ENCODE measurements around the gene FBN3.

The FBN3 gene

GRCh38 chr19:8042900-8043299 lies 106.5 kb downstream of the FBN3 start:
- no peak overlapping the region for H3K14ac ChIP-seq (ENCODE audit: low read length)
- H2AK5ac ChIP-seq (ENCODE audit: low read depth, low read length) = no peak overlapping the region
- H3K4me2 ChIP-seq (ENCODE audit: insufficient read depth, low read length, poor library complexity, severe bottlenecking) = no peak overlapping the region
- H3K18ac ChIP-seq (ENCODE audit: low read length) = no peak overlapping the region
- no peak overlapping the region for H2AFZ ChIP-seq (ENCODE audit: low read length)
- H4K8ac ChIP-seq (ENCODE audit: low read depth, low read length) = no peak overlapping the region
- H4K91ac ChIP-seq (ENCODE audit: low read depth, low read length, poor library complexity) = no peak overlapping the region
- H3K27me3 ChIP-seq (ENCODE audit: control insufficient read depth in 3 of 3, insufficient read depth in 3 of 3, low read depth in 1 of 3, low read length in 3 of 3) = no peaks in the 10 kb centered on the region
- no peak overlapping the region for H2BK15ac ChIP-seq (ENCODE audit: low read length)
- H3K23ac ChIP-seq (ENCODE audit: low read depth, low read length, poor library complexity) = no peak overlapping the region
- H3K79me1 ChIP-seq (ENCODE audit: low read depth, low read length) = no peaks in the 10 kb centered on the region
- no peak overlapping the region for H2BK120ac ChIP-seq (ENCODE audit: low read depth, low read length)
- no peak overlapping the region for H2BK12ac ChIP-seq (ENCODE audit: low read length)
- H3K4ac ChIP-seq (ENCODE audit: low read length) = no peak overlapping the region
- no peak overlapping the region for H3K27ac ChIP-seq (replicated peaks; ENCODE audit: low read length)
- no peaks in the 10 kb centered on the region for H3K36me3 ChIP-seq (replicated peaks in 1 of 2; ENCODE audit: control insufficient read depth in 2 of 2, insufficient read depth in 2 of 2, low read length in 2 of 2)
- H2BK5ac ChIP-seq (ENCODE audit: low read length) = no peak overlapping the region
- DNase-seq (ENCODE audit: low spot score) = no peak
- no CpG with 5 or more reads among the region's 9 CpGs for WGBS, 2 donors (ENCODE audit: extremely low coverage in 2 of 2, insufficient read length in 2 of 2, insufficient replicate concordance in 1 of 2)
- H3K9me3 ChIP-seq (replicated peaks in 1 of 2; ENCODE audit: control insufficient read depth in 2 of 2, insufficient read depth in 1 of 2, low read depth in 1 of 2, low read length in 2 of 2) = no peaks in the 10 kb centered on the region
- peaks cover 0 to 1% of the 10 kb centered on the region in 2 donors for H3K4me1 ChIP-seq (ENCODE audit: control insufficient read depth in 2 of 2, insufficient read depth in 1 of 2, low read depth in 1 of 2, low read length in 2 of 2)
- H3K4me3 ChIP-seq (ENCODE audit: low read length in 2 of 2) = no peak overlapping the region
- no peak overlapping the region for H3K9ac ChIP-seq (ENCODE audit: low read depth, low read length, poor library complexity)

- Histone ChIP-seq H2AK5ac (ENCODE audit: low read depth, low read length) (peak overlapping the region; percentile 79), H2BK12ac (ENCODE audit: low read length) (peak overlapping the region; percentile 33), H3K14ac (ENCODE audit: low read length) (no peak overlapping the region), H4K8ac (ENCODE audit: low read depth, low read length) (no peak overlapping the region), H3K4me3 (ENCODE audit: low read length in 2 of 2) (no peak overlapping the region), H3K27ac (replicated peaks; ENCODE audit: low read length) (no peak overlapping the region), H3K79me1 (ENCODE audit: low read depth, low read length) (no peaks in the 10 kb centered on the region), H2BK15ac (ENCODE audit: low read length) (peak overlapping the region; percentile 8), H4K91ac (ENCODE audit: low read depth, low read length, poor library complexity) (no peak overlapping the region), H2AFZ (ENCODE audit: low read length) (no peak overlapping the region), H3K9me3 (replicated peaks in 1 of 2; ENCODE audit: control insufficient read depth in 2 of 2, insufficient read depth in 1 of 2, low read depth in 1 of 2, low read length in 2 of 2) (no peaks in the 10 kb centered on the region), H2BK5ac (ENCODE audit: low read length) (no peak overlapping the region), H3K27me3 (ENCODE audit: control insufficient read depth in 3 of 3, insufficient read depth in 3 of 3, low read depth in 1 of 3, low read length in 3 of 3) (no peaks in the 10 kb centered on the region), H3K4me2 (ENCODE audit: insufficient read depth, low read length, poor library complexity, severe bottlenecking) (no peak overlapping the region), H2BK120ac (ENCODE audit: low read depth, low read length) (no peak overlapping the region), H3K4ac (ENCODE audit: low read length) (no peak overlapping the region), H3K18ac (ENCODE audit: low read length) (peak overlapping the region; percentile 15), H3K9ac (ENCODE audit: low read depth, low read length, poor library complexity) (no peak overlapping the region), H3K4me1 (ENCODE audit: control insufficient read depth in 2 of 2, insufficient read depth in 1 of 2, low read depth in 1 of 2, low read length in 2 of 2) (peaks cover 0 to 1% of the 10 kb centered on the region in 2 donors), H3K36me3 (replicated peaks in 1 of 2; ENCODE audit: control insufficient read depth in 2 of 2, insufficient read depth in 2 of 2, low read length in 2 of 2) (no peaks in the 10 kb centered on the region), H3K23ac (ENCODE audit: low read depth, low read length, poor library complexity) (no peak overlapping the region)
- WGBS, 2 donors (ENCODE audit: extremely low coverage in 2 of 2, insufficient read length in 2 of 2, insufficient replicate concordance in 1 of 2) = no CpG with 5 or more reads among the region's 7 CpGs
- no peak for DNase-seq (ENCODE audit: low spot score)
These were observed 107.9 kb downstream of the FBN3 start for GRCh38 chr19:8041531-8041931.

DNA sequence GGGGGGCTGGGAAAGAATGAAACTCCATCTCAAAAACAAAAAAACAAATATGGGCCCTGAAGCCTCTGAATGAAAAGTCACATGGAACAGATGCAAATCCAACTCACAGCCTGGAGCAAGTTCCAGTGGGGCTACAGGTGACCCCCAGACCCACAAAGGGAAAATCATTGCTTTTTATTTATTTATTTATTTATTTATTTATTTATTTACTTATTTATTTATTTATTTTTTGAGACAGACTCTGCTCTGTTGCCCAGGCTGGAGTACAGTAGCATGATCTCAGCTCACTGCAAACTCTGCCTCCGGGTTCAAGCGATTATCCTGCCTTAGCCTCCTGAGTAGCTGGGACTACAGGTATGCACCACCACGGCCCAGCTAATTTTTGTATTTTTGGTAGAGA lies 110.2 kb downstream of the FBN3 start:
- H3K27ac ChIP-seq (replicated peaks; ENCODE audit: low read length) = no peak overlapping the region

DNA sequence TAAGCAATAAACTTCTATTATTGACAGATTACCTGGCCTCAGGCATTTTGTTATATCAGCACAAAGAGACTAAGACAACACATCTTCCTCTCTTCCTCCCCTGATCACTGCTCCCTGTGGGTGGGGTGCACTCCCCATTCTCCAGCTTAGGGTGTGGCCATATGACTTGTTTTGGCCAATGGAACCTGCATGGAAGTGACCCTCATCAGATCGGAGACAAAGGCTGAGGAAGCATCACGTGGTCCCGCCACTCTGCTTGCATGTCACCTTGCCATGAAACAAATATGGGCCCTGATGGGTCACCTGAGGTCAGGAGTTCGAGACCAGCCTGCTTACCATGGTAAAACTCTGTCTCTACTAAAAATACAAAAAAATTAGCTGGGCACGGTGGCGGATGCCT lies 110.6 kb downstream of the FBN3 start:
- Histone ChIP-seq H3K4ac (ENCODE audit: low read length) (no peak overlapping the region), H2BK5ac (ENCODE audit: low read length) (no peak overlapping the region), H2AFZ (ENCODE audit: low read length) (no peak overlapping the region), H3K79me1 (ENCODE audit: low read depth, low read length) (no peaks in the 10 kb centered on the region), H2BK15ac (ENCODE audit: low read length) (no peak overlapping the region), H3K4me1 (ENCODE audit: control insufficient read depth in 2 of 2, insufficient read depth in 1 of 2, low read depth in 1 of 2, low read length in 2 of 2) (peaks cover 0 to 5% of the 10 kb centered on the region in 2 donors), H4K91ac (ENCODE audit: low read depth, low read length, poor library complexity) (no peak overlapping the region), H3K27ac (replicated peaks; ENCODE audit: low read length) (no peak overlapping the region), H3K36me3 (replicated peaks in 1 of 2; ENCODE audit: control insufficient read depth in 2 of 2, insufficient read depth in 2 of 2, low read length in 2 of 2) (no peaks in the 10 kb centered on the region), H2BK12ac (ENCODE audit: low read length) (no peak overlapping the region), H4K8ac (ENCODE audit: low read depth, low read length) (no peak overlapping the region), H3K9me3 (replicated peaks in 1 of 2; ENCODE audit: control insufficient read depth in 2 of 2, insufficient read depth in 1 of 2, low read depth in 1 of 2, low read length in 2 of 2) (no peaks in the 10 kb centered on the region), H3K27me3 (ENCODE audit: control insufficient read depth in 3 of 3, insufficient read depth in 3 of 3, low read depth in 1 of 3, low read length in 3 of 3) (no peaks in the 10 kb centered on the region), H2AK5ac (ENCODE audit: low read depth, low read length) (no peak overlapping the region), H3K14ac (ENCODE audit: low read length) (no peak overlapping the region), H3K23ac (ENCODE audit: low read depth, low read length, poor library complexity) (no peak overlapping the region), H3K9ac (ENCODE audit: low read depth, low read length, poor library complexity) (no peak overlapping the region), H2BK120ac (ENCODE audit: low read depth, low read length) (no peak overlapping the region), H3K18ac (ENCODE audit: low read length) (no peak overlapping the region), H3K4me3 (ENCODE audit: low read length in 2 of 2) (no peak overlapping the region), H3K4me2 (ENCODE audit: insufficient read depth, low read length, poor library complexity, severe bottlenecking) (no peak overlapping the region)
- DNase-seq (ENCODE audit: low spot score) = no peak
- WGBS, 2 donors (ENCODE audit: extremely low coverage in 2 of 2, insufficient read length in 2 of 2, insufficient replicate concordance in 1 of 2) = no CpG with 5 or more reads among the region's 6 CpGs

More for the DNA sequence above, 110.2 kb downstream of the FBN3 start:
- Histone ChIP-seq H3K4me1 (ENCODE audit: control insufficient read depth in 2 of 2, insufficient read depth in 1 of 2, low read depth in 1 of 2, low read length in 2 of 2) (peaks cover 0 to 5% of the 10 kb centered on the region in 2 donors), H3K18ac (ENCODE audit: low read length) (no peak overlapping the region), H3K4ac (ENCODE audit: low read length) (no peak overlapping the region), H3K9me3 (replicated peaks in 1 of 2; ENCODE audit: control insufficient read depth in 2 of 2, insufficient read depth in 1 of 2, low read depth in 1 of 2, low read length in 2 of 2) (no peaks in the 10 kb centered on the region), H3K9ac (ENCODE audit: low read depth, low read length, poor library complexity) (no peak overlapping the region), H4K8ac (ENCODE audit: low read depth, low read length) (no peak overlapping the region), H3K36me3 (replicated peaks in 1 of 2; ENCODE audit: control insufficient read depth in 2 of 2, insufficient read depth in 2 of 2, low read length in 2 of 2) (no peaks in the 10 kb centered on the region), H2BK12ac (ENCODE audit: low read length) (no peak overlapping the region), H3K14ac (ENCODE audit: low read length) (no peak overlapping the region), H3K27me3 (ENCODE audit: control insufficient read depth in 3 of 3, insufficient read depth in 3 of 3, low read depth in 1 of 3, low read length in 3 of 3) (no peaks in the 10 kb centered on the region), H3K79me1 (ENCODE audit: low read depth, low read length) (no peaks in the 10 kb centered on the region), H2BK120ac (ENCODE audit: low read depth, low read length) (no peak overlapping the region), H2BK15ac (ENCODE audit: low read length) (no peak overlapping the region), H3K4me2 (ENCODE audit: insufficient read depth, low read length, poor library complexity, severe bottlenecking) (no peak overlapping the region), H3K23ac (ENCODE audit: low read depth, low read length, poor library complexity) (no peak overlapping the region), H4K91ac (ENCODE audit: low read depth, low read length, poor library complexity) (no peak overlapping the region), H3K4me3 (ENCODE audit: low read length in 2 of 2) (no peak overlapping the region), H2AFZ (ENCODE audit: low read length) (no peak overlapping the region), H2BK5ac (ENCODE audit: low read length) (no peak overlapping the region), H2AK5ac (ENCODE audit: low read depth, low read length) (no peak overlapping the region)
- no peak for DNase-seq (ENCODE audit: low spot score)
- no CpG with 5 or more reads among the region's 3 CpGs for WGBS, 2 donors (ENCODE audit: extremely low coverage in 2 of 2, insufficient read length in 2 of 2, insufficient replicate concordance in 1 of 2)

All from neuronal stem cell (in vitro differentiated cells).